MM.1S (cell line): ENCODE results near the gene SEPTIN6.

Experiments used
- EZH2phosphoT487 ChIP-seq: fragments of 300-600 bp; sonication (generic); IDR thresholded peaks from 2 replicates; pipeline ENCODE4 v1.6.1; 2018; ENCODE audit warnings: antibody characterized with exemption, low read length
- TF ChIP-seq, protein P1 (sequence below): fragments of 300-600 bp; sonication (generic); IDR thresholded peaks from 2 replicates; pipeline ENCODE4 v1.5.1; 2016; ENCODE audit warnings: antibody characterized with exemption, low read length, mixed read lengths

GRCh38 chrX:119693040-119693995 is at the start of gene SEPTIN6:
- TF ChIP-seq, protein P1, sequence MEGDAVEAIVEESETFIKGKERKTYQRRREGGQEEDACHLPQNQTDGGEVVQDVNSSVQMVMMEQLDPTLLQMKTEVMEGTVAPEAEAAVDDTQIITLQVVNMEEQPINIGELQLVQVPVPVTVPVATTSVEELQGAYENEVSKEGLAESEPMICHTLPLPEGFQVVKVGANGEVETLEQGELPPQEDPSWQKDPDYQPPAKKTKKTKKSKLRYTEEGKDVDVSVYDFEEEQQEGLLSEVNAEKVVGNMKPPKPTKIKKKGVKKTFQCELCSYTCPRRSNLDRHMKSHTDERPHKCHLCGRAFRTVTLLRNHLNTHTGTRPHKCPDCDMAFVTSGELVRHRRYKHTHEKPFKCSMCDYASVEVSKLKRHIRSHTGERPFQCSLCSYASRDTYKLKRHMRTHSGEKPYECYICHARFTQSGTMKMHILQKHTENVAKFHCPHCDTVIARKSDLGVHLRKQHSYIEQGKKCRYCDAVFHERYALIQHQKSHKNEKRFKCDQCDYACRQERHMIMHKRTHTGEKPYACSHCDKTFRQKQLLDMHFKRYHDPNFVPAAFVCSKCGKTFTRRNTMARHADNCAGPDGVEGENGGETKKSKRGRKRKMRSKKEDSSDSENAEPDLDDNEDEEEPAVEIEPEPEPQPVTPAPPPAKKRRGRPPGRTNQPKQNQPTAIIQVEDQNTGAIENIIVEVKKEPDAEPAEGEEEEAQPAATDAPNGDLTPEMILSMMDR = peak; percentile 27
- TF ChIP-seq EZH2phosphoT487 = no peak
